Glomerular visceral epithelial cell (primary cell): ENCODE measurements around the gene HDAC11.

Experiments used
- DNase-seq: peaks from one replicate; pipeline ENCODE4 v3.0.0-alpha.2; 2016; ENCODE audit errors: extremely low spot score

The HDAC11 gene

GRCh38 chr3:13524979-13525669 lies 45.0 kb downstream of the HDAC11 start:
- DNase-seq: no peak

GRCh38 chr3:13525827-13526625 lies 45.9 kb downstream of the HDAC11 start:
- DNase-seq: no peak

GRCh38 chr3:13526626-13526949 lies 46.5 kb downstream of the HDAC11 start:
- DNase-seq: no peak

- no peak for DNase-seq
Observed at GRCh38 chr3:13528217-13528867, 48.2 kb downstream of the HDAC11 start.

GRCh38 chr3:13529196-13530112 lies 49.3 kb downstream of the HDAC11 start:
- no peak for DNase-seq

GRCh38 chr3:13530241-13531009 lies 50.3 kb downstream of the HDAC11 start:
- DNase-seq: no peak

GRCh38 chr3:13532085-13532484 lies 52.0 kb downstream of the HDAC11 start:
- no peak for DNase-seq

GRCh38 chr3:13532631-13533030 lies 52.5 kb downstream of the HDAC11 start:
- no peak for DNase-seq

GRCh38 chr3:13533885-13534301 lies 53.8 kb downstream of the HDAC11 start:
- DNase-seq: no peak

GRCh38 chr3:13535526-13535875 lies 55.4 kb downstream of the HDAC11 start:
- DNase-seq: no peak

GRCh38 chr3:13535905-13536304 lies 55.8 kb downstream of the HDAC11 start:
- no peak for DNase-seq

- DNase-seq: no peak
Observed at GRCh38 chr3:13536432-13536831, 56.3 kb downstream of the HDAC11 start.

GRCh38 chr3:13536832-13537231 lies 56.7 kb downstream of the HDAC11 start:
- DNase-seq: no peak

- DNase-seq: no peak
Observed at GRCh38 chr3:13537244-13537908, 57.3 kb downstream of the HDAC11 start.

- peak; percentile 61 for DNase-seq
Observed at GRCh38 chr3:13537909-13538296, 57.8 kb downstream of the HDAC11 start.

GRCh38 chr3:13538520-13539291 lies 58.6 kb downstream of the HDAC11 start:
- no peak for DNase-seq

GRCh38 chr3:13539292-13539638 lies 59.2 kb downstream of the HDAC11 start:
- DNase-seq: peak; percentile 40

- DNase-seq: no peak
Observed at GRCh38 chr3:13539671-13540070, 59.6 kb downstream of the HDAC11 start.

- DNase-seq: no peak
Observed at GRCh38 chr3:13540297-13540995, 60.3 kb downstream of the HDAC11 start.
